Inflammatory macrophage treated with lipopolysaccharide for 4 hours (primary cell): Measurements from ENCODE around the gene STAB2.

Experiments
- DNase-seq: peaks from one replicate; pipeline ENCODE4 v3.0.0-alpha.2; 2020

The STAB2 gene

GRCh38 chr12:103586791-103587370 lies at the start of gene STAB2:
Gene STAB2 (plus strand): TSS chr12:103587273. CDS start chr12:103587477, 204 bp downstream.
- no peak for DNase-seq

- no peak for DNase-seq
Observed at GRCh38 chr12:103538397-103538796, 48.7 kb upstream of the STAB2 start.

DNA sequence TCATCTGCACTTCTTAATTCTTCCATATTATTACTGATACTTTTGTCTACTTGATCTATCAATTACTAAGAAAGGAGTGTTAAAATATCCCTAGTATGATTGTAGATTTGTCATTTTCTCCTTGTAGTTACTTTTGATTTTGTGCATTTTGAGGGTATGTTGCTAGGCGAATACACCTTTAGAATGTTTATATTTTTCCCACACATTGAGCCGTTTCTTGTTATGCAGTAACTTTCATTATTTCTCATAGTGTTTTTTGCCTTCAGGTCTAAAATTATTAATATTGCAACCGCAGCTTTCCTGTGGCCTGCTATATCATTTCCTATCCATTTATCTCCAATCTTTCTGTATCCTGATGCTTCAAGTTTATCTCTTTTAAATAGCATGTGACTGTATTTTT lies 46.8 kb upstream of the STAB2 start:
- no peak for DNase-seq

- no peak for DNase-seq
Observed at GRCh38 chr12:103542078-103542477, 45.0 kb upstream of the STAB2 start.

DNA sequence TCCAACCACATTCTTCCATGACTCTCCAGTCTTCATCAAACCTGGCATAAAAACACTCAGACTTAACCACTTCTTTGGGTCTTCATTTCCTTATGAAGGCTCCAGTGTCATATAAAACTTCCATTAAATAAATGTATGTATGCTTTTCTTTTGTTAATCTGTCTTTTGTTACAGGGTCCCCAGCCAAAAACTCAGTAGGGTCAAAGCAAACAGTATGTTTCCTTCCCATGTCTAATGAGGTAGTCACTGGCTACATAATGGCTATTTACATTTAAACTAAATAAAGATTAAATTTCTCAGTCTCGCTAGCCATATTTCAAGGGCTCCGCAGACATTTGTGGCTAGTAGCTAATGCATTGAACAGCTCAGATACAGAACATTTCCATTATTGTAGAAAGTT lies 40.1 kb upstream of the STAB2 start:
- no peak for DNase-seq

DNA sequence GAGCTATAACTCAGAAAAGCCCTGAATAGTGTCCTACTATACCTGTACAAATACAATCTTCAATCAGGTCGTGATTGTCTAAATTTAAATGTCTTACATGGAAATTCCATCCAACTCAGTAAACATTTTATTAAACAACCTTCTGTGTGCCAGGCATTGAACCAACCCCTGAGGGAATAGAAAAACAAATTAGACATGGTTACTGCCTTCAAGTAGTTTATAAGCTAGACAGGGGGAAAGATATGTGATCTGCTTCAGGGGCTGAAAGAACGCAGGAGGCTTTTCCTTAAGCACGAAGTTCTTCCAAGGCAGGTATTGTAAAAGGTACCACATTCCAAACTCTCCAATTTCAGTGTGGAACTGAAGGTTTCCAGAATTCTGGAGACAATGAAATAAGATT lies 39.7 kb upstream of the STAB2 start:
- DNase-seq = no peak

GRCh38 chr12:103547929-103548328 lies 39.1 kb upstream of the STAB2 start:
- no peak for DNase-seq

DNA sequence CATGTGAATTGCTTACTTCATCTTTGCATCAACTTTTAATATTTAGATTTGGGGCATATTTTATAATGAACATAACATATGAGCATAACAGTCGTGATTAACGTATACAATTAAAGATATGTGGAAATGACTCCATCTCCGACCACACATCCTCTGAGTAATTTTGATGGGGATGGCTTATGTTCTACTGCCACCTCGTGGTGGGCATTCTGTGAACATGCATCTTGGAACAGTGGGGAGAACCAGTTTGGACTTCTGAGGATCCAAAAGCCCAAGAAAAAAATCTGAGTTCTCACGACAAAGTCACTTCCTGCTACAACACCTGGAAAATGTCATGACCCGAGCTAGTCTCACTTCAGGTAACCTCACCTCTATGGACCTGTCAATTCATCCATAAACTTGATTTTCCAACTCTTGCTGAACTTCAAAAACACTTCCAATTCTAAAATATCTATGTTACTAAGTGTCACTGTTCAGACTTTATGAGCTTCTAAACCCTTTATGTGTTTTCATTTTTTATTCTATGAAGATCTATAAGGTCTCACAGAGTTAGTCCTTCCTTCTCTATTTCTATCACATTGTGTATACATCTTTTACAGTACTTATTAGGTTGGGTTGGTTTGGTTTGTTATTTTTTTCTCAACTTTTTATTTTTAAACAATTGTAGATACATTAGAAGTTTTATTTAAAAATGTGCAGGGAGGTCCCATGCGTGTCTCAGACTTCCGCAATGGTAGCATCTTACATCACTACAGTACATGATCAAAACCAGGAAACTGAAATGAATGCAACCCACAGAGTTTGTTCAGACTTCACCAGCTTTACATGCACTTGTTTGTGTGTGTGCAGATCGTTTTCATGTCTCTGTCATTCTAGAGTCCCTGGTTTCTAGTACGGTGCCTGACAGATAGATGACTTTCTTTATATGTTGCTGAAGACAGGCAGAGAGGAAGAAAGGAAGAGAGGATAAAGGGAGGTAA lies 38.2 kb upstream of the STAB2 start:
- peak; percentile 30 for DNase-seq

- no peak for DNase-seq
Observed at GRCh38 chr12:103556890-103557627, 30.0 kb upstream of the STAB2 start.

DNA sequence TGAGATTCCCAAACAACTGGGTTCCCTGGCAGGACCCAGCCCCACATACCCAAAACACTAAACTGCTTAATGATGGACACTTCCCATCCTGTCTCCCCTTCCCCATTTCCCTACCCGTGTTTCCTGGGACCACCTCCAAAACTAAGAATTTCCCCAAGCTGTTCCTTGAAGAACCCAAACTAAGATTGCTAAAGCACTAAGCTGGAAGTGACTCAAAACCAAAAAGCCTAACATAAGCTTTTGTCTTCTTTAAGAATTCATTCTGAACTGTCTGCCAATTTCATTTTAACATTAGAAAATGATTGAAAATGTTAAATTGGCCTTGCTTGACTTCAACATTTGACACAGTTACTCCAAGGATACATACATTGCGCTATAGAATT lies 29.5 kb upstream of the STAB2 start:
- DNase-seq = no peak

GRCh38 chr12:103558879-103559278 lies 28.2 kb upstream of the STAB2 start:
- no peak for DNase-seq

DNA sequence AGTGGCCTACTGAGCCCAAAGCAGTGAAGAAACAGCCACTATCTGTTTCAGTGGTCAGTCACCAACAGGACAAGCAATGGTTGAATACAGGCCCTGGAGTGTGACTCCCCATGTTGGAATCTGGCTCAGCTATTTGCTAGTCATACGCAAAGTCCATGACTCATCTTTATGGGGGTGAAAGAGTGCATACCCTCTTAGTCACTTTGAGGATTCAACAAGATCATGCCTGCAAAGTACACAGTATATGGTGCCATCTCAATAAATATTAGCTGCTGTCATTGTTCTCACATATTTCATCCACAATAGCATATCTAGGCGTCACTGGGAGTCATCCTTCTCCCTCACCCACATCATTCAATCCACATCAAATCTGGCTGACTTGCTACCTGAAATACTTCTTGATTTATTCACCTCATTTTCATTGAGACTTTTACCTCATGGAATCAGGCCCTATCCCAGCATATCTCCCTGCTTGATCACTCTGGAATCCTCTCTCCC lies 26.4 kb upstream of the STAB2 start:
- DNase-seq = no peak

DNA sequence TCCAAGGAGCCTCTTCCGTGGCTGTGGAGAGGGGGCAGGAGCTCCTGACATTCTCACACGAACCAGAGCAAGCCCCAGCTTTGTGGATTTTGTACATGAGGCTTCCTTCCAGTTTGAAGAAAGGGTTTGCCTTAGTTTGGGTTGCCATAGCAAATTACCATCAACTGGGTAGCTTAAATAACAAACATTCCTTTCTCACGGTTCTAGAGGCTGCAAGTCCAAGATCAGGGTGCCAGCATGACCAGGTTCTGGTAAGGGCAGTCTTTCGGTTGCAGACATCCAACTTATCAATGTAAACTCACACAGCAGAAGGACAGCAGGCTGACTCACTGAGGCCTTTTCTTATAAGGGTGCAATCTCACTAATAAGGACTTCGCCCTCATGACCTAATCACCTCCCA lies 25.9 kb upstream of the STAB2 start:
- DNase-seq = no peak

- no peak for DNase-seq
Observed at GRCh38 chr12:103566398-103566797, 20.7 kb upstream of the STAB2 start.

GRCh38 chr12:103569278-103569677 lies 17.8 kb upstream of the STAB2 start:
- DNase-seq = no peak

GRCh38 chr12:103571286-103571685 lies 15.8 kb upstream of the STAB2 start:
- no peak for DNase-seq

DNA sequence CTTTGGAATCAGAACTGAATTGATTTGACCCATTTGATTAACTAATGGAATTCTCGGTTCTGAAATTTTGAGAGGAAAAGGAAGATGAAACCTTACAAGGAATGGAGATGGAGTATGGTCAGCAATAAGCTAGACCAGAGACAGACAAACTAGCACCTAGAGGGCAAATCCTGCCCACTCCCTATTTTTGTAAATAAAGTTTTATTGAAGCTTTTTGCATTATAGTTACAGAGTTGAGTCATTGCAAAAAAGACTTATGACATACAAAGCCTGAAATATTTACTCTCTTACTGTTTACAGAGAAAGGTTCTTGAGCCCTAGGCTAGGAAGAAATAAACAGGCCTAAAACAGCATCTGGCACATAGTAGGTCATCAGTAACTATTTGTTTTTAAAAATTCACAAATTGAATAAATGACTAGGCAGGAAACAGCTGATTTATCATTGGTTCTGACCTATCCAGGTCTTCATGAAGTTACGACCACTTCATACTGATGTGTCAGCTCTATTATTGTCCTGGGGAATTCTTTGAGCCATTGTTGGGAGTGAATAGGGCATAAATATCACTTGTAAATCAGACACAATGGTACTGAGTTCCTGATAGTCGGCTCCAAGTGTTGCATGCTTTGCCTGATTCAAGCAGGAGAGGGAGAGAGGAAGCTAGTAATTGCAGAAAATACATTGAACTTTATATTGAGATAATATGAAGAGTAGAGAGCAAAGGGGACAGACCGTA lies 14.6 kb upstream of the STAB2 start:
- DNase-seq = no peak

DNA sequence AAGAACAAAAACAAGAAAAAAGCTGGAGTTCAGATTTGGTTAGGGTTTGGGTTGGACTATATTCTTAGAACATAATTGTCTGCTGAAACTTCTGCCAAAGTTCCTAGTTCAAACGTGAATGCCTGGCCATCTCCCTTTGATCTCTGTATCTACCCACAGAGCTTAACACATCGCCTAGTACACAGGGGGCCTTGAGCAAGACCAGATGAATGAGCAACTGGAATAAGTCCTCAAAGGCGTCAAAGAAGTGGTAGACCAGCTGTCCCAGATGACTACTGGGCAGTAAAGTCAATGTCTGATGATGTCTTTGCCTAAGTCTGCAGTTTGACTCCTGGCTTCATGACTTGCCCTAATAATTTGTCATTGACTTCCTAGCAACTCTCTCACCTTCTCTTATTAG lies 13.9 kb upstream of the STAB2 start:
- DNase-seq = no peak

DNA sequence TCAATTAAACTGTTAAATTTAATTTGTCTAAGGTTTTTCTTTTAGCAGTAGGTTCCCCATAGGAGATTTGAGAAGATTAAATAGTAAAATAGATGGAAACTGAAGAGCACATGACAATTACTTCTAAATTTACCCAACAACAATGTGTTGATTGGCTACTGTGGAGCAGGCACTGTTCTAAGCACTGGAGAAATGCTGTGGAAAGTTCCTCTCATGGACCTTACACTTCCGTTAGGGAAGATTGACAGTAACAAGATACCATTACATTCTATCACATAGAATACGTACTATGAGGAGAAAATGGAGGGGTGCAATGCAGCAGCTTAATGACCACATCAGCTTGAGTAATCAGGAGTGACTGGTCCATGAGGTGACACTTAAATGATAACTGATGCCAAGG lies 8.1 kb upstream of the STAB2 start:
- DNase-seq = no peak

DNA sequence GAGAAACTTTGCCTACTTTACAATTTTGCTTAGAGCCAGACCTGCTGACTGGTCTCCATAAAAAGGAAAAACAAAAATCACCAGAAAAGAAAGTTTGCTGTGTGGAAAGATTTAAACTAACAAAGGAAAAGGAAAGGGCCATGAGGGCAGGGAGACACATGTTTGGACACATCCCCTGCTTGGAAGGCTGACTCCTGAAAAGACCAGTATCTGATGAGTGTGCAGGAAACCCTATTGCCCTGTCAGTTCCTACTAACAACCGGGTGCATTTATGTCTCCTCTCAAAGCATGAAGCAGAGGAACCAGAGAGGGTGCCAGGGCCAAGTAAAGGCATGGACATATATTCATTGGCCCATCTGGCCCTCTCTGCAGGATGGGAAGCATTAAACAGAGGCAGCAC lies 7.0 kb upstream of the STAB2 start:
- no peak for DNase-seq

DNA sequence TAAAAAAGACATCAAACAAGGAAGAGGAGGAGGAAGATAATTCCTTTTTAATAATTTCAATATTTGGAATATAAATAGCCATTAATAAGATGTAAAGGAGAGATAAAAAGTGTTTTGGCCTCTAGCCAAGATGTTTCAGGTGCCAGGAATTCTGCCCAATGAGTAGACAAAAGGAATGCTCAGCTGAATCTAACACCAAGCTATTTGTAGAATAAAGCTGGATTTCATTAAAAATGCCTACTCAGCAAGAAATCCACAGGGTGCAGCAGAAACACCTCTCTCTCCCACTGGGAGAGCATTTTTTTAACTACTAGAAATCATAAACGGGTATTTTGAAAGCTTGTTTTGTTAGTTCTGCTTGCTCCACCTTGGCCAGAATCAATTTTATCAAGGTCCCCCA lies 4.1 kb upstream of the STAB2 start:
- no peak for DNase-seq

- DNase-seq = no peak
Observed at GRCh38 chr12:103586132-103586531, 941 bp upstream of the STAB2 start.

- DNase-seq = no peak
Observed at GRCh38 chr12:103588680-103589079, 1.6 kb downstream of the STAB2 start.
